Muscle layer of duodenum (tissue), 2 donors: Measurements from ENCODE around the gene HK1.

Source experiments
- H3K27ac ChIP-seq: one replicate; pipeline ENCODE4 v1.7.0; 2013; ENCODE audit warnings: mild to moderate bottlenecking, low read length
- H3K27me3 ChIP-seq: one replicate; pipeline ENCODE4 v1.7.0; 2013; ENCODE audit warnings: low read depth, mild to moderate bottlenecking, control low read depth, low read length
- H3K36me3 ChIP-seq, 2 donors: one replicate each; pipeline ENCODE4 v1.7.0; 2013; ENCODE audit warnings: low read length in 2 of 2, control low read depth in 1 of 2, mild to moderate bottlenecking in 1 of 2; ENCODE audit not compliant: insufficient read depth in 2 of 2, control insufficient read depth in 1 of 2
- H3K4me1 ChIP-seq, 2 donors: one replicate each; pipeline ENCODE4 v1.7.0; 2013; ENCODE audit warnings: low read length in 2 of 2, mild to moderate bottlenecking in 2 of 2, control low read depth in 1 of 2, moderate library complexity in 1 of 2; ENCODE audit not compliant: insufficient read depth in 2 of 2, control insufficient read depth in 1 of 2
- H3K4me3 ChIP-seq, 2 donors: one replicate each; pipeline ENCODE4 v1.7.0; 2013; ENCODE audit warnings: low read length in 2 of 2, low read depth in 1 of 2, mild to moderate bottlenecking in 1 of 2
- H3K9me3 ChIP-seq, 2 donors: one replicate each; pipeline ENCODE4 v1.7.0; 2013; ENCODE audit warnings: low read length in 2 of 2, control low read depth in 1 of 2, mild to moderate bottlenecking in 1 of 2; ENCODE audit not compliant: control insufficient read depth in 1 of 2
- donor health status: healthy.

Gene HK1

DNA sequence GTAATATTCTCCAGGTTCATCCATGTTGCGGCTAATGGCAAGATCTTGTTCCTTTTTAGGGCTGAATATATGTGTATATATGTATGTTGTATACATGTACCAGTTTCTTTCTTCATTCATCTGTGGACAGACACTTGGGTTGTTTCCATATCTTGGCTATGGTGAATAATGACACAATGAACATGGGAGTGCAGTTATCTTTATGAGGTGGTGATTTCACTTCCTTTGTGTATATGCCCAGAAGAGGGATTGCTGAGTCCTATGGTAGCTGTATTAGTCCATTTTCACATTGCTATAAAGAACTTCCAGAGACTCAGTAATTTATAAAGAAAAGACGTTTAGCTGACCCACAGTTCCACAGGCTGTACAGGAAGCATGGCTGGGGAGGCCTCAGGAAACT is 155.9 kb downstream of the HK1 start:
- H3K4me1 ChIP-seq = peaks cover 3 to 6% of the 10 kb centered on the region in 2 donors
- H3K27ac ChIP-seq = no peak overlapping the region
- H3K36me3 ChIP-seq = no peaks in the 10 kb centered on the region
- H3K27me3 ChIP-seq = no peaks in the 10 kb centered on the region
- no peak overlapping the region for H3K4me3 ChIP-seq
- no peaks in the 10 kb centered on the region for H3K9me3 ChIP-seq

GRCh38 chr10:69434926-69435325 is 156.6 kb downstream of the HK1 start:
- Histone ChIP-seq H3K9me3 (no peaks in the 10 kb centered on the region), H3K27ac (no peak overlapping the region), H3K36me3 (no peaks in the 10 kb centered on the region)

GRCh38 chr10:69435966-69436520 is 157.7 kb downstream of the HK1 start:
- Histone ChIP-seq H3K27me3 (no peaks in the 10 kb centered on the region), H3K27ac (no peak overlapping the region), H3K4me3 (no peak overlapping the region), H3K4me1 (peaks cover 3 to 14% of the 10 kb centered on the region in 2 donors), H3K9me3 (no peaks in the 10 kb centered on the region), H3K36me3 (no peaks in the 10 kb centered on the region)

More at GRCh38 chr10:69434926-69435325, 156.6 kb downstream of the HK1 start:
- Histone ChIP-seq H3K4me3 (no peak overlapping the region), H3K4me1 (peaks cover 3 to 14% of the 10 kb centered on the region in 2 donors), H3K27me3 (no peaks in the 10 kb centered on the region)

DNA sequence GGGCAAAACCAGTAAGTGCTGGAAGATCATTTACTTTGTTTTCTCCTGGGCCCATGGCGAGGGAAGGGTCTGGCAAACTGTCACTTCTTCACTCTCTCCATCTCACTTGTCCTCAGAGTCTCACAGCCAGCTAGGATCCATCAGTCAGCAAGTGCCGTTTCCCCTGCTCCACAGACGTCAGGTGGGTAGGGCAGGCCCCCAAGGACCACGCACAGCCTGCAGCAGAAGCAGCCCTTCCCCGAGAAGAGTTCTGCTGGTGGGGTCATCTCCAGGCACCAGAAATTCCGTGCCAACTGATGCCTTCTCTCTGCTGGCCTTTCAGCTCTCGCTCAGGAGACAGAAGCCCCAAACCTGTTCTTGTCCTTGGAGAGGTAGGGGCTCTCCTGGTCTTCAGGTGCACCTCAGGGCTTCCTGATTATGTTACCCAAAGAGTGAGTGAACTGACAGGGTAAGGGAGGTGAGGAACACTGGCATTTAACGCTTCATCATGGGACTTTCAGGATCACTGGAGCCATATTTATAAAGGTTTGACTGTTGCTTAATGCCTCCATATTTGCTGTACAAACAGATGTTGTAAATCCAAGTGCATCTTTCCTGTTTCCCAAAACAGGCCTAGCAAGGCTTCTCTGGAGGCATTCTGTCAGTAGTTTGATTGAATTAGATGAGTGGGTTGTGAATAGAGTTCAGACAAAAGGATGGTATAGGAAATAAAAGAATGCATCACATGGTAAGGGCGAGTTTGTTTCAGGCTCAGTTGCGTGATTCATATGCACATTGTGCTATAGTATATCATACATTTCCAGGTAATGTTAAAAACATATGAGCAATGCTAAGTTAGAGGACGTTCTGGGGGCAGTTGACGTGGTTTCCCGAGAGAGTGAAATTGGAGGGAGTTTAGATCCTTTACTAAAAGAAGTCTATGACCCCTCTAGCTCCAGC is 159.3 kb downstream of the HK1 start:
- Histone ChIP-seq H3K9me3 (no peaks in the 10 kb centered on the region), H3K27me3 (no peaks in the 10 kb centered on the region), H3K4me3 (no peak overlapping the region), H3K27ac (peak overlapping the region; percentile 64), H3K4me1 (peaks cover 3 to 14% of the 10 kb centered on the region in 2 donors), H3K36me3 (no peaks in the 10 kb centered on the region)

DNA sequence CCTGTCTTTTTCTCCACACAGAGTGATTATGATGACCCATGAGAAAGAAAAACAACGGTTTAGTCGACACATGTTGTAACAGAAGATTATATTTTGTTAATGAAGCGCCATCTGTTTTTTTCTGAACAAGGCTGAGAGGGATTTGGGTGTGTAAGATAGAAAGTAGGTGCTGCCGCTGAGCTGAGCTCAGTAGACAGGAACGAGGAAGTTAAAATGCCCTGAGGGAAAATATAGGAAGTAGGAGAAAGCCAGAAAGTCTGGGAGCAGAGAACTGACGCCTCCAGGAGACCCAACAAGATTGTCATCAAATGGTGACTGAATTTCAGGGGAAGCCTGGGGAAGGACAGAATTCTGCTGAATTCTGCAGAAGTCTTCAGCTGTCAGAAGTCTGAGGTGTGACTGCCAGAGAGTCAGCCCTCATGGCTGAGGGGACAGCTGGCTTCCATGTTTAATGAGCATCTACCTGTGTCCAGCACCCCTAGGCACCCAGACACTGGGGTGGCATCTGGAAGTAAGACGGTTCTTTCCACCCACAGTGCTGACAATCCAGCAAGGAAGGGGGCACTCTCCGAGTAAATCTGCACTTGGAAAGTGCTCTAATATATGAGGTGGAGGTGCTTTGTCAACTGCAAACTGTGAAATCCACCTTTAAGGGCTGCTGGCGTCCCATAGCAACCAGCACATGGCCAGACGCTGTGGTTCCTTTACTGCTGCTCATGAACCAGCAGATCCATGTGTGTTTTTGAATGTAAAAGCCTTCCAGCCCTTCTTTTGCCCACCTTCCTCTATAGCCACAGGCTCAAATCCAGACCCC is 160.4 kb downstream of the HK1 start:
- H3K36me3 ChIP-seq = no peaks in the 10 kb centered on the region
- H3K4me3 ChIP-seq = no peak overlapping the region
- H3K9me3 ChIP-seq = no peaks in the 10 kb centered on the region
- peaks cover 3 to 14% of the 10 kb centered on the region in 2 donors for H3K4me1 ChIP-seq
- H3K27me3 ChIP-seq = no peaks in the 10 kb centered on the region
- peak overlapping the region; percentile 64 for H3K27ac ChIP-seq

GRCh38 chr10:69439350-69439739 is 161.0 kb downstream of the HK1 start:
- Histone ChIP-seq H3K36me3 (no peaks in the 10 kb centered on the region), H3K4me3 (no peak overlapping the region), H3K27me3 (no peaks in the 10 kb centered on the region), H3K9me3 (no peaks in the 10 kb centered on the region), H3K27ac (peak overlapping the region; percentile 46), H3K4me1 (peaks cover 3 to 14% of the 10 kb centered on the region in 2 donors)

GRCh38 chr10:69439813-69440506 is 161.7 kb downstream of the HK1 start:
- Histone ChIP-seq H3K27me3 (no peaks in the 10 kb centered on the region), H3K4me1 (peaks cover 3 to 14% of the 10 kb centered on the region in 2 donors), H3K36me3 (no peaks in the 10 kb centered on the region), H3K9me3 (no peaks in the 10 kb centered on the region), H3K4me3 (no peak overlapping the region), H3K27ac (no peak overlapping the region)

GRCh38 chr10:69443354-69443753 is 165.1 kb downstream of the HK1 start:
- no peaks in the 10 kb centered on the region for H3K27me3 ChIP-seq
- H3K9me3 ChIP-seq = no peaks in the 10 kb centered on the region
- H3K27ac ChIP-seq = no peak overlapping the region
- no peaks in the 10 kb centered on the region for H3K36me3 ChIP-seq
- peaks cover 3 to 22% of the 10 kb centered on the region in 2 donors for H3K4me1 ChIP-seq
- H3K4me3 ChIP-seq = no peak overlapping the region

DNA sequence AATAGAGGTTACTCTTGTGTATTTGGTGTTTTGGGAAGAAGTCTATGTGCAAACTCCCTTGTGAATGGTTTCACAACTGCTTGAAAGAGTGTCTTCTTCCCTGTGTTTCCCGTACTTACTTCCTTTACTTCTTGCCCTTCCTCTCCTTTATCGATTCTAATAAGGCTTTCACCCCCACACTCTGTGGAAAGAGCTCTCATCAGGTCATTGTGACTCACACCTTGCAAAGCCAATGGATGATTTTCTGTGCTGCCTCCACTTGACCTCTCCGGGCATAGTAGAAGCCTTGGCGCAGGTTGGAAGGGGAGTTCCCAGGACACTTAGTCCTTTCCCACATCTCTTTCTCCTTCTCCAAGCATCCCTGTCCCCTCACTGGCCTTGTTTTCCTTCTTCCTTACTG is 166.7 kb downstream of the HK1 start:
- H3K27me3 ChIP-seq = no peaks in the 10 kb centered on the region
- H3K9me3 ChIP-seq = no peaks in the 10 kb centered on the region
- H3K4me3 ChIP-seq = no peak overlapping the region
- H3K36me3 ChIP-seq = no peaks in the 10 kb centered on the region
- peaks cover 0 to 14% of the 10 kb centered on the region in 2 donors for H3K4me1 ChIP-seq
- H3K27ac ChIP-seq = no peak overlapping the region

DNA sequence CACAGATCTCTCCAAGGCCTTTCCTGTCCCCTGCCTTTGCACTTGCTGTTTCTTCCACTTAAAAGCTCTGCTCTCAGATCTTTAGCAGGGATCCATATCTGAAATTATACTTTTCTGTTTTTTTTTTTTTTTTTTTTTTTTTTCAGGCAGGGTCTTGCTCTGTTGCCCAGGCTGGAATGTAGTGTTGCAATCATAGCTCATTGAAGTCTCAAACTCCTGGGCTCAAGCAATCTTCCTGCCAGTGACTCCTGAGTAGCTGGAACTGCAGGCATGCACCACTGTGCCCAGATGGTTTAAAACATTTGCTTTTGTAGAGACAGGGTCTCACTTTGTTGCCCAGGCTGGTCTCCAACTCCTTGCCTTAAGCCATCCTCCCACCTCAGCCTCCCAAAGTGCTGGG is 167.9 kb downstream of the HK1 start:
- no peaks in the 10 kb centered on the region for H3K9me3 ChIP-seq
- H3K27ac ChIP-seq = no peak overlapping the region
- H3K4me1 ChIP-seq = peaks cover 0 to 23% of the 10 kb centered on the region in 2 donors
- no peak overlapping the region for H3K4me3 ChIP-seq
- no peaks in the 10 kb centered on the region for H3K27me3 ChIP-seq
- H3K36me3 ChIP-seq = no peaks in the 10 kb centered on the region
